PC-3 (cell line): Measurements from ENCODE around the gene CEND1.

Experiments
- CTCF ChIP-seq: fragments of 300-600 bp; sonication (generic); conservative IDR thresholded peaks from 2 replicates; pipeline ENCODE4 v1.5.1; 2017; ENCODE audit warnings: antibody characterized with exemption, low read depth, mild to moderate bottlenecking, low read length
- EZH2 ChIP-seq: fragments of 300-600 bp; sonication (generic); IDR thresholded peaks from one replicate; pipeline ENCODE4 v1.6.1; 2017; ENCODE audit warnings: antibody characterized with exemption, mild to moderate bottlenecking, low read length; ENCODE audit not compliant: unreplicated experiment
- EZH2phosphoT487 ChIP-seq: fragments of 300-600 bp; sonication (generic); IDR thresholded peaks from 2 replicates; pipeline ENCODE4 v1.6.1; 2018; ENCODE audit warnings: mild to moderate bottlenecking, antibody characterized with exemption, low read length, borderline replicate concordance

GRCh38 chr11:788953-789940 is 643 bp downstream of the CEND1 start:
- TF ChIP-seq CTCF (no peak), EZH2phosphoT487 (no peak), EZH2 (no peak)
